Measurements from ENCODE around the gene ZNF428.

ZNF428 gene

GRCh38 chr19:43594710-43595604 lies 24.5 kb downstream of the ZNF428 start:
- peaks cover 30% of the 10 kb centered on the region for H3K4me1 ChIP-seq (ENCODE audit: insufficient read depth, low read length, severe bottlenecking)
- H3K4me3 ChIP-seq (ENCODE audit: low read depth, low read length, poor library complexity, severe bottlenecking): peak overlapping the region; percentile 94
- peak overlapping the region; percentile 74 for H3K9ac ChIP-seq (ENCODE audit: low read length)
- no peak for TF ChIP-seq EZH2 (IDR thresholded peaks at IDR 0.05; ENCODE audit: borderline replicate concordance, low read length)
- TF ChIP-seq, protein P1, sequence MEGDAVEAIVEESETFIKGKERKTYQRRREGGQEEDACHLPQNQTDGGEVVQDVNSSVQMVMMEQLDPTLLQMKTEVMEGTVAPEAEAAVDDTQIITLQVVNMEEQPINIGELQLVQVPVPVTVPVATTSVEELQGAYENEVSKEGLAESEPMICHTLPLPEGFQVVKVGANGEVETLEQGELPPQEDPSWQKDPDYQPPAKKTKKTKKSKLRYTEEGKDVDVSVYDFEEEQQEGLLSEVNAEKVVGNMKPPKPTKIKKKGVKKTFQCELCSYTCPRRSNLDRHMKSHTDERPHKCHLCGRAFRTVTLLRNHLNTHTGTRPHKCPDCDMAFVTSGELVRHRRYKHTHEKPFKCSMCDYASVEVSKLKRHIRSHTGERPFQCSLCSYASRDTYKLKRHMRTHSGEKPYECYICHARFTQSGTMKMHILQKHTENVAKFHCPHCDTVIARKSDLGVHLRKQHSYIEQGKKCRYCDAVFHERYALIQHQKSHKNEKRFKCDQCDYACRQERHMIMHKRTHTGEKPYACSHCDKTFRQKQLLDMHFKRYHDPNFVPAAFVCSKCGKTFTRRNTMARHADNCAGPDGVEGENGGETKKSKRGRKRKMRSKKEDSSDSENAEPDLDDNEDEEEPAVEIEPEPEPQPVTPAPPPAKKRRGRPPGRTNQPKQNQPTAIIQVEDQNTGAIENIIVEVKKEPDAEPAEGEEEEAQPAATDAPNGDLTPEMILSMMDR (IDR thresholded peaks at IDR 0.05; ENCODE audit: low read length): peak; percentile 89
- H3K27ac ChIP-seq (ENCODE audit: low read depth, low read length, poor library complexity, severe bottlenecking): peak overlapping the region; percentile 26
- H3K4me2 ChIP-seq (ENCODE audit: low read length): peak overlapping the region; percentile 82
- H3K9me2 ChIP-seq (ENCODE audit: low read depth, low read length): no peaks in the 10 kb centered on the region
- H3K79me2 ChIP-seq (ENCODE audit: insufficient read depth, low read length): peaks cover 15% of the 10 kb centered on the region
- H3K9me3 ChIP-seq (ENCODE audit: low read length): no peaks in the 10 kb centered on the region
- H3K36me3 ChIP-seq (ENCODE audit: insufficient read depth, low read length): peaks cover 28% of the 10 kb centered on the region
- no peaks in the 10 kb centered on the region for H4K20me1 ChIP-seq (ENCODE audit: insufficient read depth, low read length)
- H3F3A ChIP-seq (ENCODE audit: insufficient read depth, low read length): no peaks in the 10 kb centered on the region
- H2AFZ ChIP-seq (ENCODE audit: low read length): no peak overlapping the region
- no peaks in the 10 kb centered on the region for H3K27me3 ChIP-seq (ENCODE audit: insufficient read depth, low read length)

GRCh38 chr19:43594081-43594697 lies 25.2 kb downstream of the ZNF428 start:
- H3K36me3 ChIP-seq (ENCODE audit: insufficient read depth, low read length): peaks cover 24% of the 10 kb centered on the region
- H4K20me1 ChIP-seq (ENCODE audit: insufficient read depth, low read length): no peaks in the 10 kb centered on the region
- no peaks in the 10 kb centered on the region for H3K9me2 ChIP-seq (ENCODE audit: low read depth, low read length)
- no peaks in the 10 kb centered on the region for H3K27me3 ChIP-seq (ENCODE audit: insufficient read depth, low read length)
- TF ChIP-seq, protein P1 (IDR thresholded peaks at IDR 0.05; ENCODE audit: low read length): no peak
- no peak for TF ChIP-seq EZH2 (IDR thresholded peaks at IDR 0.05; ENCODE audit: borderline replicate concordance, low read length)
- no peaks in the 10 kb centered on the region for H3F3A ChIP-seq (ENCODE audit: insufficient read depth, low read length)
- peaks cover 35% of the 10 kb centered on the region for H3K4me1 ChIP-seq (ENCODE audit: insufficient read depth, low read length, severe bottlenecking)
- H3K9me3 ChIP-seq (ENCODE audit: low read length): no peaks in the 10 kb centered on the region
- no peak overlapping the region for H3K9ac ChIP-seq (ENCODE audit: low read length)
- no peak overlapping the region; the same call in 1 of the 2 replicates for H3K4me2 ChIP-seq (ENCODE audit: low read length)
- no peak overlapping the region for H2AFZ ChIP-seq (ENCODE audit: low read length)
- no peak overlapping the region for H3K4me3 ChIP-seq (ENCODE audit: low read depth, low read length, poor library complexity, severe bottlenecking)
- H3K79me2 ChIP-seq (ENCODE audit: insufficient read depth, low read length): peaks cover 15% of the 10 kb centered on the region
- H3K27ac ChIP-seq (ENCODE audit: low read depth, low read length, poor library complexity, severe bottlenecking): no peak overlapping the region

- no peaks in the 10 kb centered on the region for H3K9me2 ChIP-seq (ENCODE audit: low read depth, low read length)
- H3K27ac ChIP-seq (ENCODE audit: low read depth, low read length, poor library complexity, severe bottlenecking): no peak overlapping the region
- no peak overlapping the region for H2AFZ ChIP-seq (ENCODE audit: low read length)
- peaks cover 30% of the 10 kb centered on the region for H3K4me1 ChIP-seq (ENCODE audit: insufficient read depth, low read length, severe bottlenecking)
- H3K9ac ChIP-seq (ENCODE audit: low read length): no peak overlapping the region
- no peaks in the 10 kb centered on the region for H3F3A ChIP-seq (ENCODE audit: insufficient read depth, low read length)
- no peaks in the 10 kb centered on the region for H3K9me3 ChIP-seq (ENCODE audit: low read length)
- no peaks in the 10 kb centered on the region for H4K20me1 ChIP-seq (ENCODE audit: insufficient read depth, low read length)
- no peak overlapping the region for H3K4me2 ChIP-seq (ENCODE audit: low read length)
- TF ChIP-seq, protein P1 (IDR thresholded peaks at IDR 0.05; ENCODE audit: low read length): no peak
- no peak for TF ChIP-seq EZH2 (IDR thresholded peaks at IDR 0.05; ENCODE audit: borderline replicate concordance, low read length)
- H3K4me3 ChIP-seq (ENCODE audit: low read depth, low read length, poor library complexity, severe bottlenecking): no peak overlapping the region
- no peaks in the 10 kb centered on the region for H3K27me3 ChIP-seq (ENCODE audit: insufficient read depth, low read length)
- H3K79me2 ChIP-seq (ENCODE audit: insufficient read depth, low read length): peaks cover 14% of the 10 kb centered on the region
- H3K36me3 ChIP-seq (ENCODE audit: insufficient read depth, low read length): peaks cover 13% of the 10 kb centered on the region; the same call in 1 of the 2 replicates
Measured at GRCh38 chr19:43592800-43593350, 26.6 kb downstream of the ZNF428 start.

All from OCI-LY1 (cell line).